CD4-positive, alpha-beta T cell treated with Interleukin-6 at 100 ng/mL for 8 hours (primary cell): Measurements from ENCODE around the gene NEU1.
"Not testable (repeated sequence)": the region's sequence is repeated elsewhere in the genome, so short reads cannot be mapped to it uniquely, and the experiment has no call there.

ENCODE experiments used
- DNase-seq: peaks from one replicate; pipeline ENCODE4 v3.0.0-alpha.2; 2020; ENCODE audit warnings: mixed read lengths, low spot score

The NEU1 gene

GRCh38 chr6:31874084-31874670 is 11.6 kb upstream of the NEU1 start:
- no peak for DNase-seq

GRCh38 chr6:31871046-31871659 is 8.5 kb upstream of the NEU1 start:
- DNase-seq, result no peak

GRCh38 chr6:31870385-31870921 is 7.8 kb upstream of the NEU1 start:
- no peak for DNase-seq

GRCh38 chr6:31869343-31869742 is 6.7 kb upstream of the NEU1 start:
- DNase-seq, result no peak

- not testable (repeated sequence) for DNase-seq
Observed at GRCh38 chr6:31868658-31868971, 6.0 kb upstream of the NEU1 start.

GRCh38 chr6:31865205-31866118 is 2.8 kb upstream of the NEU1 start:
- no peak for DNase-seq

GRCh38 chr6:31864818-31865204 is 2.2 kb upstream of the NEU1 start:
- DNase-seq, result no peak

- DNase-seq, result not testable (repeated sequence)
Observed at GRCh38 chr6:31864123-31864562, 1.5 kb upstream of the NEU1 start.

- no peak for DNase-seq
Observed at GRCh38 chr6:31861919-31862343, 690 bp downstream of the NEU1 start.

- no peak for DNase-seq
Observed at GRCh38 chr6:31861150-31861549, 1.5 kb downstream of the NEU1 start.

GRCh38 chr6:31860349-31860748 is 2.3 kb downstream of the NEU1 start:
- DNase-seq, result no peak

GRCh38 chr6:31859923-31860322 is 2.7 kb downstream of the NEU1 start:
- DNase-seq, result no peak

GRCh38 chr6:31858707-31859106 is 3.9 kb downstream of the NEU1 start:
- DNase-seq, result no peak

- DNase-seq, result not testable (repeated sequence)
Observed at GRCh38 chr6:31857774-31858173, 4.8 kb downstream of the NEU1 start.

- not testable (repeated sequence) for DNase-seq
Observed at GRCh38 chr6:31851980-31852718, 10.5 kb downstream of the NEU1 start.

- DNase-seq, result no peak
Observed at GRCh38 chr6:31851485-31851832, 11.2 kb downstream of the NEU1 start.

- no peak for DNase-seq
Observed at GRCh38 chr6:31850765-31851484, 11.7 kb downstream of the NEU1 start.

- DNase-seq, result no peak
Observed at GRCh38 chr6:31847276-31847978, 15.2 kb downstream of the NEU1 start.

- DNase-seq, result no peak
Observed at GRCh38 chr6:31844507-31844906, 18.1 kb downstream of the NEU1 start.

GRCh38 chr6:31842053-31842452 is 20.6 kb downstream of the NEU1 start:
- DNase-seq, result no peak

GRCh38 chr6:31839779-31840126 is 22.9 kb downstream of the NEU1 start:
- not testable (repeated sequence) for DNase-seq
